ENCODE results near the gene SHANK1.

The SHANK1 gene

GRCh38 chr19:50659318-50660087 lies 60.1 kb downstream of the SHANK1 start:
- no peak for DNase-seq (ENCODE audit: low read depth, low spot score)

GRCh38 chr19:50658441-50659317 lies 60.9 kb downstream of the SHANK1 start:
- DNase-seq (ENCODE audit: low read depth, low spot score) = no peak

- peak; percentile 93 for DNase-seq (ENCODE audit: low read depth, low spot score)
Measured at GRCh38 chr19:50657712-50658440, 61.7 kb downstream of the SHANK1 start.

GRCh38 chr19:50657222-50657669 lies 62.4 kb downstream of the SHANK1 start:
- DNase-seq (ENCODE audit: low read depth, low spot score) = no peak

- DNase-seq (ENCODE audit: low read depth, low spot score) = no peak
Measured at GRCh38 chr19:50654882-50655281, 64.7 kb downstream of the SHANK1 start.

GRCh38 chr19:50652722-50653121 lies 66.9 kb downstream of the SHANK1 start:
- DNase-seq (ENCODE audit: low read depth, low spot score) = no peak

- no peak for DNase-seq (ENCODE audit: low read depth, low spot score)
Measured at GRCh38 chr19:50651174-50651573, 68.4 kb downstream of the SHANK1 start.

GRCh38 chr19:50649433-50650391 lies 69.9 kb downstream of the SHANK1 start, which contains the start of gene C19orf81:
Gene C19orf81 (plus strand): TSS chr19:50649445. CDS start chr19:50649445, 0 bp downstream.
- peak; percentile 89 for DNase-seq (ENCODE audit: low read depth, low spot score)

GRCh38 chr19:50648659-50649058 lies 70.9 kb downstream of the SHANK1 start:
- DNase-seq (ENCODE audit: low read depth, low spot score) = no peak

GRCh38 chr19:50647879-50648615 lies 71.6 kb downstream of the SHANK1 start:
- no peak for DNase-seq (ENCODE audit: low read depth, low spot score)

GRCh38 chr19:50646074-50646807 lies 73.4 kb downstream of the SHANK1 start:
- no peak for DNase-seq (ENCODE audit: low read depth, low spot score)

GRCh38 chr19:50645107-50645506 lies 74.5 kb downstream of the SHANK1 start:
- no peak for DNase-seq (ENCODE audit: low read depth, low spot score)

- DNase-seq (ENCODE audit: low read depth, low spot score) = no peak
Measured at GRCh38 chr19:50644315-50644915, 75.2 kb downstream of the SHANK1 start.

- no peak for DNase-seq (ENCODE audit: low read depth, low spot score)
Measured at GRCh38 chr19:50640368-50640767, 79.2 kb downstream of the SHANK1 start.

- DNase-seq (ENCODE audit: low read depth, low spot score) = no peak
Measured at GRCh38 chr19:50639121-50640112, 80.2 kb downstream of the SHANK1 start, which contains the start of gene SYT3. Gene SYT3 (minus strand): TSS chr19:50639881. CDS start chr19:50637411, 2,470 bp downstream.

- no peak for DNase-seq (ENCODE audit: low read depth, low spot score)
Measured at GRCh38 chr19:50638600-50638999, 81.0 kb downstream of the SHANK1 start.

GRCh38 chr19:50636317-50637085 lies 83.1 kb downstream of the SHANK1 start:
- no peak for DNase-seq (ENCODE audit: low read depth, low spot score)

Data from iPS DF 19.7 (cell line).